Measurements from ENCODE around the gene CYP2U1.
A peak's percentile ranks its signal among the peaks of the same experiment; 100 is the strongest.

Gene CYP2U1

DNA sequence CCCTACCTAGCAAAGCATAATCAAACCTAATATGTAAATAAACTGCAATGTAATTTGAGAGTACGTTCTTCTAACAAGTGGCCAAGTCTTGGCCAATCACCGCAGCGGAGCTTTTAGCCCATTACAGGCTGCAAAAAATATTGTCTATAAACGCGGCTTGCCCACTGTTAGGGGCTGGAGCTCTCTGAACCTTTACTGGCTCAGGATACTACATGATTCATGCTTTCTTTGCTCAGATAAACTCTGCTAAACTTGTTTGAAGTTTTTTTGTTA, 57.4 kb downstream of the CYP2U1 start:
- no peak for TF ChIP-seq POLR2A (IDR thresholded peaks at IDR 0.05; ENCODE audit: extremely low read depth, insufficient read length)
- TF ChIP-seq MYC (IDR thresholded peaks at IDR 0.05; ENCODE audit: low read depth, low read length): no peak
- TF ChIP-seq, protein P1, sequence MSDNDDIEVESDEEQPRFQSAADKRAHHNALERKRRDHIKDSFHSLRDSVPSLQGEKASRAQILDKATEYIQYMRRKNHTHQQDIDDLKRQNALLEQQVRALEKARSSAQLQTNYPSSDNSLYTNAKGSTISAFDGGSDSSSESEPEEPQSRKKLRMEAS (IDR thresholded peaks at IDR 0.05; ENCODE audit: low read depth, low read length): no peak
- TF ChIP-seq, protein P2, sequence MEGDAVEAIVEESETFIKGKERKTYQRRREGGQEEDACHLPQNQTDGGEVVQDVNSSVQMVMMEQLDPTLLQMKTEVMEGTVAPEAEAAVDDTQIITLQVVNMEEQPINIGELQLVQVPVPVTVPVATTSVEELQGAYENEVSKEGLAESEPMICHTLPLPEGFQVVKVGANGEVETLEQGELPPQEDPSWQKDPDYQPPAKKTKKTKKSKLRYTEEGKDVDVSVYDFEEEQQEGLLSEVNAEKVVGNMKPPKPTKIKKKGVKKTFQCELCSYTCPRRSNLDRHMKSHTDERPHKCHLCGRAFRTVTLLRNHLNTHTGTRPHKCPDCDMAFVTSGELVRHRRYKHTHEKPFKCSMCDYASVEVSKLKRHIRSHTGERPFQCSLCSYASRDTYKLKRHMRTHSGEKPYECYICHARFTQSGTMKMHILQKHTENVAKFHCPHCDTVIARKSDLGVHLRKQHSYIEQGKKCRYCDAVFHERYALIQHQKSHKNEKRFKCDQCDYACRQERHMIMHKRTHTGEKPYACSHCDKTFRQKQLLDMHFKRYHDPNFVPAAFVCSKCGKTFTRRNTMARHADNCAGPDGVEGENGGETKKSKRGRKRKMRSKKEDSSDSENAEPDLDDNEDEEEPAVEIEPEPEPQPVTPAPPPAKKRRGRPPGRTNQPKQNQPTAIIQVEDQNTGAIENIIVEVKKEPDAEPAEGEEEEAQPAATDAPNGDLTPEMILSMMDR (IDR thresholded peaks at IDR 0.05; ENCODE audit: low read depth, low read length): no peak
- peak overlapping the region; percentile 76 for H3K4me3 ChIP-seq (ENCODE audit: low read depth, low read length)
- DNase-seq (ENCODE audit: low read depth): no peak

DNA sequence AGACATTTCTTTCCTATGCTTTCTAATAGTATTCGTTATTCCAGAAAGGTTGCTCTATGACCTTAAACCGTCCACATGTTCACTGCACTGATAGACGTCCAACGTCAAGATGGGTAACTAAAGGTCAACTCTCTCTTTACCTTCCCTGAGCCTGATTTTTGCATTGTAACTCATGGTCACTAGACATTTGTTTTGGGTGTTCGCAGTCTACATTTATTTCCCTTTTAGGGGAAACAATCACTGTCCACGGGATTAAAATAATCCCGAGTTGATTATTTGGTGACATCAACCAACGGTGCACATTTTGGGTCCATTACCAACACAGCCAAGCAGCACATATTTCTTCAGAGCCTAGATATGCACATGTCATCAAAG, 57.8 kb downstream of the CYP2U1 start:
- peak overlapping the region; percentile 76 for H3K4me3 ChIP-seq (ENCODE audit: low read depth, low read length)
- no peak for DNase-seq (ENCODE audit: low read depth)
- TF ChIP-seq, protein P2 (IDR thresholded peaks at IDR 0.05; ENCODE audit: low read depth, low read length): no peak
- TF ChIP-seq, protein P1 (IDR thresholded peaks at IDR 0.05; ENCODE audit: low read depth, low read length): no peak
- no peak for TF ChIP-seq MYC (IDR thresholded peaks at IDR 0.05; ENCODE audit: low read depth, low read length)
- TF ChIP-seq POLR2A (IDR thresholded peaks at IDR 0.05; ENCODE audit: extremely low read depth, insufficient read length): no peak

DNA sequence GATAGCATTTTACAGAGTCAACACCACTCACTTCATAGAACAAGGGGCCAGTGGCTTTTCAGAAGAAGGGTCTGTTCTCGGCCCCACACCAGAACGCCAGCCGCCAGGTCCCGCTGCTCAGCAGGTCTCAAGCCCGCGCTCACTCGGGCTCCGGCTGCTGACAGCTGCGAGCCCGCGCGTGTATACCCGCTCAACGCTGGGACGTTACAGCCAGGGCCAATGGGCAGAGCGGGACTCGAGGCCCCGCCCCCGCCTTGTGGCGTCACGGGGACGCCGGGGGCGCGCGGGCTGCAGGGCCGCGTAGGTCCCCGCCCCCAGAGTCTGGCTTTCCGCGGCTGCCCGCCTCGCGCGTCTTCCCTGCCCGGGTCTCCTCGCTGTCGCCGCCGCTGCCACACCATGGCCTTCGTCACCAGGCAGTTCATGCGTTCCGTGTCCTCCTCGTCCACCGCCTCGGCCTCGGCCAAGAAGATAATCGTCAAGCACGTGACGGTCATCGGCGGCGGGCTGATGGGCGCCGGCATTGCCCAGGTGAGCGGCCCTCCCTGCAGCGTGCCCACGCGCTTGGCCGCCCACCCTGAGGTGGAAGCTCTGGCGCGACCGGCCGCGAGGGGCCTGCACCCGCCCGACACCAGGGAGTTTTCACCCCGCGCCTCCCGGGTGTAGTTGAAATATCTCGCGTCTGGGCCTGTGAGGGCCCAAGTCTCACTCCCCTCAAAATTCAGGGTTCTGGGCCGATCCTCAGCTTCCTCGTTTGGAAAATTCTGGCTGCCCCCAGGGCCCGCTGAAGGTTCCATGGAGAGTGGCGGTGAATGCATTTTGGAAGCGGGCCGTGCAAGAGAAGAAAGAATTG, 58.4 kb downstream of the CYP2U1 start, which contains the start of gene HADH:
HADH (plus strand) TSS at position 353 of the 850 bp plus-strand sequence; CDS start at position 397, 44 bp downstream.
- DNase-seq (ENCODE audit: low read depth): peak; percentile 93
- TF ChIP-seq MYC (IDR thresholded peaks at IDR 0.05; ENCODE audit: low read depth, low read length) (no peak; the same call in 1 of the 2 replicates), POLR2A (IDR thresholded peaks at IDR 0.05; ENCODE audit: extremely low read depth, insufficient read length) (peak; percentile 58)
- TF ChIP-seq, protein P2 (IDR thresholded peaks at IDR 0.05; ENCODE audit: low read depth, low read length): no peak
- TF ChIP-seq, protein P1 (IDR thresholded peaks at IDR 0.05; ENCODE audit: low read depth, low read length): peak; percentile 69

DNA sequence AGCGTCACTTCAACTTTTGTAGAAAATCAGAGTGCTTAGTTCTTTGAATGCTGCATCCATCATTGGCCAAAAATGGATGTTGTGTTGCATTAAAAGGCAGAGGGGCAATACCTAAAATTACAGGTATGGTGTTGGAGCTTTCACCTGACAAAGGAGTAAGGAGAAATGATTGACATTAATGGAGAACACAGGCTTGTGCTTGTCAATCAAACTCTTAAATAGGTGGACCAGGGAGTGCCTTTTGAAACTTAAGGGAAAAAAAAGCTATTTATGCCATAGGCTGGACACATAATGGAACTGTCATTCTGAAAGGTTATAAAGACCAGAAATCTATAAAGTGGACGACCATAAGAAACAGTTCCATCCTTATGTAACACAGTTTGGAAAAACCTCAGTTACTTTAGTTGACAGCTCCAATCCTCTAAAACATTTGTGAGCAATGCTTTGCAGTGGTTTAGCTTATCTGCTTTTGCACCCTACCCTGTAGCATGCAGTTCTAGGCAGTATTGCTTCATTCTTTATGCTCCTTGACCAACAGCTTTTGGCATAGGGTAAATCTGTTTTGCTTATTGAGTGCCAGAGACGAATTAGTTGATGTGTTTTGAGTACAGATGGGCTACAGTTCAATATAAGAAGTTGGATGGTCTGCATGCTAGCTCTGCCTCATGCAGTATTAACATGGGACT, 60.7 kb downstream of the CYP2U1 start:
- peak overlapping the region; percentile 27 for H3K4me3 ChIP-seq (ENCODE audit: low read depth, low read length)
- TF ChIP-seq MYC (IDR thresholded peaks at IDR 0.05; ENCODE audit: low read depth, low read length) (no peak), POLR2A (IDR thresholded peaks at IDR 0.05; ENCODE audit: extremely low read depth, insufficient read length) (no peak)
- TF ChIP-seq, protein P1 (IDR thresholded peaks at IDR 0.05; ENCODE audit: low read depth, low read length): no peak
- TF ChIP-seq, protein P2 (IDR thresholded peaks at IDR 0.05; ENCODE audit: low read depth, low read length): no peak
- DNase-seq (ENCODE audit: low read depth): peak; percentile 16

More for the DNA sequence above, 58.4 kb downstream of the CYP2U1 start, which contains the start of gene HADH:
- H3K4me3 ChIP-seq (ENCODE audit: low read depth, low read length): peak within 1 kb of the TSS; percentile 86

DNA sequence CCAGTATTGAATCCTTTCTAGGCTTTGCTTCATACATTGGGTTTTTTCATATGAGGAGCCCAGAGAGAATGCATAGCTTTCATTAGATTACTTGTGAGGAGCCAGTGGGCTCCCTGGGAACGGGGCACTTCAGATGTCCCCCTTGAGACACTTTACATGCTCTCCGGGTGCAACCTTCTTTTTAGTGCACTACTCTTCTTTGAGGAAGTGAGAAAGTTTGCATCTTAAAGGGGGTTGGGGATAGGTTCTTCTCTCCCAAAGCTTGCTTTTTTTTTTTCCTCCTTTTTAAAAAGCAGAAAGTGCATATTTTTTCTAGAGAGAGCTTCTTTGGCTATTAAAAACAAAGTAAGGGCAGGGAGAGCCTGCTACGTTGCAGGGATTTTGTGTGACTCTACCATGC, 62.6 kb downstream of the CYP2U1 start:
- TF ChIP-seq, protein P1 (IDR thresholded peaks at IDR 0.05; ENCODE audit: low read depth, low read length): no peak
- TF ChIP-seq MYC (IDR thresholded peaks at IDR 0.05; ENCODE audit: low read depth, low read length) (no peak), POLR2A (IDR thresholded peaks at IDR 0.05; ENCODE audit: extremely low read depth, insufficient read length) (no peak)
- TF ChIP-seq, protein P2 (IDR thresholded peaks at IDR 0.05; ENCODE audit: low read depth, low read length): no peak
- no peak overlapping the region for H3K4me3 ChIP-seq (ENCODE audit: low read depth, low read length)
- DNase-seq (ENCODE audit: low read depth): peak; percentile 45
